PC-9 (cell line): Measurements from ENCODE around the gene RASGRP2. TPM values are rescaled to one million over a fixed set of nuclear protein-coding genes. Genes with fewer than 3 reads are reported as not detected.

Experiments used
- BruUV-seq: library from RNA; stranded (reverse); fragments of 400-500 nt; replicated peaks from 2 replicates; lab custom pipeline; 2021; lab: Mats Ljungman, UMichigan
- CTCF ChIA-PET: fragments of 300-600 bp; sonication (Branson Sonifier 250); formaldehyde crosslinking; loops from one replicate; lab custom pipeline; 2022; ENCODE audit warnings: antibody characterized with exemption; lab: Charles Lee
- POLR2A ChIA-PET: fragments of 300-600 bp; sonication (Branson Sonifier 250); formaldehyde crosslinking; loops from one replicate; lab custom pipeline; 2022; ENCODE audit warnings: antibody characterized with exemption; ENCODE audit not compliant: unreplicated experiment; lab: Charles Lee
- DNase-seq, 2 experiments: peaks; one replicate each; pipeline versions ENCODE4 v3.0.0 to v3.0.0-alpha.2; 2015 to 2022; ENCODE audit warnings: mixed read lengths in 1 of 2
- H2AFZ ChIP-seq: fragments of 200-600 bp; sonication (generic); 2 replicates; pipeline ENCODE4 v1.8.1; 2017; ENCODE audit warnings: antibody characterized with exemption
- H3F3A ChIP-seq: fragments of 200-600 bp; sonication (generic); 2 replicates; pipeline ENCODE4 v1.8.1; 2017; ENCODE audit warnings: antibody characterized with exemption, mild to moderate bottlenecking, low read depth; ENCODE audit not compliant: insufficient read depth
- H3K27ac ChIP-seq: fragments of 200-600 bp; sonication (generic); 2 replicates; pipeline ENCODE4 v1.6.1; 2016; ENCODE audit warnings: mixed run types
- H3K27me3 ChIP-seq: fragments of 200-600 bp; sonication (generic); 2 replicates; pipeline ENCODE4 v1.6.1; 2016; ENCODE audit warnings: low read depth, mixed run types; ENCODE audit not compliant: insufficient read depth
- H3K36me3 ChIP-seq: fragments of 200-600 bp; sonication (generic); 2 replicates; pipeline ENCODE4 v1.6.1; 2016; ENCODE audit warnings: low read depth, mixed run types
- H3K4me1 ChIP-seq: fragments of 200-600 bp; sonication (generic); replicated peaks from 2 replicates; pipeline ENCODE4 v1.6.1; 2016; ENCODE audit warnings: mixed run types; ENCODE audit not compliant: insufficient read depth
- H3K4me2 ChIP-seq: fragments of 200-600 bp; sonication (generic); 2 replicates; pipeline ENCODE4 v1.6.1; 2017; ENCODE audit warnings: mixed run types
- H3K4me3 ChIP-seq: fragments of 200-600 bp; sonication (generic); 2 replicates; pipeline ENCODE4 v1.6.1; 2016; ENCODE audit warnings: mixed run types
- H3K79me2 ChIP-seq: fragments of 200-600 bp; sonication (generic); 2 replicates; pipeline ENCODE4 v1.6.1; 2017; ENCODE audit warnings: low read depth, mixed run types
- H3K9me2 ChIP-seq: fragments of 200-600 bp; sonication (generic); 2 replicates; pipeline ENCODE4 v1.8.1; 2017; ENCODE audit warnings: mild to moderate bottlenecking; ENCODE audit not compliant: insufficient read depth
- H3K9me3 ChIP-seq: fragments of 200-600 bp; sonication (generic); 2 replicates; pipeline ENCODE4 v1.8.1; 2016; ENCODE audit warnings: low read depth; ENCODE audit not compliant: insufficient read depth
- H4K20me1 ChIP-seq: fragments of 200-600 bp; sonication (generic); 2 replicates; pipeline ENCODE4 v1.8.1; 2017; ENCODE audit not compliant: insufficient read depth
- EZH2 ChIP-seq: fragments of 200-600 bp; sonication (generic); IDR thresholded peaks from 2 replicates; pipeline ENCODE4 v1.8.0; 2017; ENCODE audit warnings: antibody characterized with exemption, low read depth
- intact Hi-C: fragments of 100-400 bp; cut with micrococcal nuclease; formaldehyde crosslinking; loops from one replicate; pipeline ENCODE4 v1.10.0; 2022; ENCODE audit not compliant: unreplicated experiment
- total RNA-seq: library from RNA; stranded (reverse); gene quantifications from 2 replicates; pipeline ENCODE4 v1.2.3, GENCODE V29; 2021
- TF ChIP-seq, protein P1 (sequence below): fragments of 200-600 bp; sonication (generic); conservative IDR thresholded peaks from 2 replicates; pipeline ENCODE4 v1.6.1; 2017; ENCODE audit warnings: mixed run types, antibody characterized with exemption, mild to moderate bottlenecking, moderate library complexity

The RASGRP2 gene
- total RNA-seq, 1 experiment from 2014 or later = 1.0 TPM

- Histone ChIP-seq H3K27ac (no peak overlapping the region), H3K4me3 (no peak overlapping the region), H3K4me1 (no peaks in the 10 kb centered on the region), H4K20me1 (peaks cover 69% of the 10 kb centered on the region), H3K4me2 (no peak overlapping the region), H2AFZ (no peak overlapping the region), H3K79me2 (peaks cover 8% of the 10 kb centered on the region), H3K9me3 (no peaks in the 10 kb centered on the region), H3F3A (peaks cover 80% of the 10 kb centered on the region), H3K27me3 (no peaks in the 10 kb centered on the region), H3K36me3 (peaks cover 34% of the 10 kb centered on the region), H3K9me2 (no peaks in the 10 kb centered on the region)
- no TSS peak for BruUV-seq
- TF ChIP-seq EZH2 = no peak
- TF ChIP-seq, protein P1, sequence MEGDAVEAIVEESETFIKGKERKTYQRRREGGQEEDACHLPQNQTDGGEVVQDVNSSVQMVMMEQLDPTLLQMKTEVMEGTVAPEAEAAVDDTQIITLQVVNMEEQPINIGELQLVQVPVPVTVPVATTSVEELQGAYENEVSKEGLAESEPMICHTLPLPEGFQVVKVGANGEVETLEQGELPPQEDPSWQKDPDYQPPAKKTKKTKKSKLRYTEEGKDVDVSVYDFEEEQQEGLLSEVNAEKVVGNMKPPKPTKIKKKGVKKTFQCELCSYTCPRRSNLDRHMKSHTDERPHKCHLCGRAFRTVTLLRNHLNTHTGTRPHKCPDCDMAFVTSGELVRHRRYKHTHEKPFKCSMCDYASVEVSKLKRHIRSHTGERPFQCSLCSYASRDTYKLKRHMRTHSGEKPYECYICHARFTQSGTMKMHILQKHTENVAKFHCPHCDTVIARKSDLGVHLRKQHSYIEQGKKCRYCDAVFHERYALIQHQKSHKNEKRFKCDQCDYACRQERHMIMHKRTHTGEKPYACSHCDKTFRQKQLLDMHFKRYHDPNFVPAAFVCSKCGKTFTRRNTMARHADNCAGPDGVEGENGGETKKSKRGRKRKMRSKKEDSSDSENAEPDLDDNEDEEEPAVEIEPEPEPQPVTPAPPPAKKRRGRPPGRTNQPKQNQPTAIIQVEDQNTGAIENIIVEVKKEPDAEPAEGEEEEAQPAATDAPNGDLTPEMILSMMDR = no peak
- DNase-seq = no peak
- CTCF ChIA-PET = no interaction called here
- POLR2A ChIA-PET = interaction anchor here (0.5 kb wide), 1 partner anchor 98 kb away, joined by 10 read pairs; no protein-coding TSS in a partner anchor
- intact Hi-C loops = no loop called here
Measured at GRCh38 chr11:64763526-64764039, 19.6 kb upstream of the RASGRP2 start.

- no peak overlapping the region for H3K4me2 ChIP-seq
- POLR2A ChIA-PET = interaction anchor here (0.6 kb wide), 1 partner anchor 16 kb away, joined by 3 read pairs; no protein-coding TSS in a partner anchor
- H3K4me1 ChIP-seq = no peaks in the 10 kb centered on the region
- H3K79me2 ChIP-seq = peaks cover 8% of the 10 kb centered on the region
- DNase-seq = no peak
- intact Hi-C loops = no loop called here
- no peak overlapping the region for H3K27ac ChIP-seq
- CTCF ChIA-PET = no interaction called here
- no peak overlapping the region for H2AFZ ChIP-seq
- H4K20me1 ChIP-seq = peaks cover 62% of the 10 kb centered on the region
- no peaks in the 10 kb centered on the region for H3K27me3 ChIP-seq
- TF ChIP-seq, protein P1 = no peak
- TF ChIP-seq EZH2 = no peak
- no TSS peak for BruUV-seq
- no peaks in the 10 kb centered on the region for H3K9me3 ChIP-seq
- H3K36me3 ChIP-seq = peaks cover 28% of the 10 kb centered on the region
- no peak overlapping the region for H3K4me3 ChIP-seq
- H3F3A ChIP-seq = peaks cover 73% of the 10 kb centered on the region
- H3K9me2 ChIP-seq = no peaks in the 10 kb centered on the region
Measured at GRCh38 chr11:64762674-64763525, 19.0 kb upstream of the RASGRP2 start.

DNA sequence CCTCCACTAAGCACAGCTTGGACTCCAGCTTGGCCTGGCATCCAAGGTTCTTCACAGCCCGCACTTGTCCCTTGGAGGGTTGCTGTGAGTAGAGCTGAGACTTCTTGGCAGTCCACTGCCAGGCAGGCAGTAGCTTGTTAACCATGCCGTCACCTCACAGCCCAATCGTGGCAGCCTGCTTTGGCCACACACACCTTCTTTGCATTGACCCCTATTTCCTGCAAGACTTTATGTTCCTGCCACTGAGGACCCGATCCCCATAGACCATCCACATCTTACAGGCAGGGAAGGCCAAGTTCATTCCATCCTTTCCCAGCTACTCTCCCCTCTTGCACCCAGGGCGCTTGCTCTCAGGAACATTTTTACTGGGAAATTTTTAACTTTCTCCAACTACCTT, 18.3 kb upstream of the RASGRP2 start:
- Histone ChIP-seq H3K9me2 (no peaks in the 10 kb centered on the region), H3K79me2 (peaks cover 4% of the 10 kb centered on the region), H3K27ac (no peak overlapping the region), H3K4me1 (no peaks in the 10 kb centered on the region), H3F3A (peaks cover 67% of the 10 kb centered on the region), H3K36me3 (peaks cover 22% of the 10 kb centered on the region), H3K9me3 (no peaks in the 10 kb centered on the region), H3K4me3 (no peak overlapping the region), H3K4me2 (no peak overlapping the region), H2AFZ (no peak overlapping the region), H3K27me3 (no peaks in the 10 kb centered on the region), H4K20me1 (peaks cover 56% of the 10 kb centered on the region)
- TF ChIP-seq, protein P1 = no peak
- TF ChIP-seq EZH2 = no peak
- POLR2A ChIA-PET = interaction anchor here (0.6 kb wide), 1 partner anchor 1069 kb away, joined by 7 read pairs; no protein-coding TSS in a partner anchor
- CTCF ChIA-PET = no interaction called here
- DNase-seq = no peak
- no TSS peak for BruUV-seq
- intact Hi-C loops = no loop called here
